Measurements from ENCODE around the gene SEMA3B.

DNA sequence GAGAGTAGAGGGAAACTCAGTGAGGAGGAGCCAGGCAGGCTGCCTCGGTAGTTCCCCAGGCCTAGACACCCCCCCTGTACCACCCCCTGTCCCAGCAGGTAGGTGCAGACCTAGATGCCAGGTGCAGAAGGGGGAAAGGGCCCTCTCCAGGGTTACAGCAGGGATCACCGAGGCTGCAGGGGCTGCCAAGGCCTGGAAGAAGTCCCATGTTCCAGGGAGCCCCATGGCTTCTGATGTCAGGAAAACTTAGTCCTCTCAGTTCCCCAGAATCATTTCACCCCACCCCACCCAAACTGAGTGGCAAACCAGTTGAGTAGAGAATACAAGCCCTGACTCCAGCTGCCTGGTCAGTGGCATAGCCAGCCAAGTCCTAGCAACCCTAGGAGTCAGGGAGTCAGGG is 7.4 kb upstream of the SEMA3B start:
- no peak for TF ChIP-seq EZH2 (IDR thresholded peaks at IDR 0.05; ENCODE audit: low read length)
- TF ChIP-seq, protein P1, sequence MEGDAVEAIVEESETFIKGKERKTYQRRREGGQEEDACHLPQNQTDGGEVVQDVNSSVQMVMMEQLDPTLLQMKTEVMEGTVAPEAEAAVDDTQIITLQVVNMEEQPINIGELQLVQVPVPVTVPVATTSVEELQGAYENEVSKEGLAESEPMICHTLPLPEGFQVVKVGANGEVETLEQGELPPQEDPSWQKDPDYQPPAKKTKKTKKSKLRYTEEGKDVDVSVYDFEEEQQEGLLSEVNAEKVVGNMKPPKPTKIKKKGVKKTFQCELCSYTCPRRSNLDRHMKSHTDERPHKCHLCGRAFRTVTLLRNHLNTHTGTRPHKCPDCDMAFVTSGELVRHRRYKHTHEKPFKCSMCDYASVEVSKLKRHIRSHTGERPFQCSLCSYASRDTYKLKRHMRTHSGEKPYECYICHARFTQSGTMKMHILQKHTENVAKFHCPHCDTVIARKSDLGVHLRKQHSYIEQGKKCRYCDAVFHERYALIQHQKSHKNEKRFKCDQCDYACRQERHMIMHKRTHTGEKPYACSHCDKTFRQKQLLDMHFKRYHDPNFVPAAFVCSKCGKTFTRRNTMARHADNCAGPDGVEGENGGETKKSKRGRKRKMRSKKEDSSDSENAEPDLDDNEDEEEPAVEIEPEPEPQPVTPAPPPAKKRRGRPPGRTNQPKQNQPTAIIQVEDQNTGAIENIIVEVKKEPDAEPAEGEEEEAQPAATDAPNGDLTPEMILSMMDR (optimal IDR thresholded peaks at IDR 0.05 in 1 of 3, IDR thresholded peaks at IDR 0.05 in 1 of 3, conservative IDR thresholded peaks at IDR 0.05 in 1 of 3; ENCODE audit: extremely low read depth in 1 of 3, insufficient read depth in 2 of 3, low read length in 3 of 3), result no peak

All from keratinocyte (primary cell).